HG02973 (cell line): ENCODE measurements around the gene SPDYE8.
"Not testable (repeated sequence)": the region's sequence is repeated elsewhere in the genome, so short reads cannot be mapped to it uniquely, and the experiment has no call there.

ENCODE experiments used
- ATAC-seq: cut with Tn5 transposase; IDR thresholded peaks from one replicate; pipeline ENCODE4 v1.9.1; 2021; ENCODE audit warnings: moderate library complexity; ENCODE audit not compliant: unreplicated experiment

The SPDYE8 gene

GRCh38 chr7:73029666-73030065 lies at the start of gene SPDYE8:
Gene SPDYE8 (minus strand): TSS chr7:73029766. CDS start chr7:73027966, 1,800 bp downstream.
- ATAC-seq: not testable (repeated sequence)

GRCh38 chr7:73057811-73058210 lies 28.2 kb upstream of the SPDYE8 start, which contains the start of gene SPDYE11:
Gene SPDYE11 (minus strand): TSS chr7:73057911. CDS start chr7:73056111, 1,800 bp downstream.
- ATAC-seq: not testable (repeated sequence)

- ATAC-seq: not testable (repeated sequence)
These were observed 23.1 kb downstream of the SPDYE8 start for GRCh38 chr7:73006491-73006890.

DNA sequence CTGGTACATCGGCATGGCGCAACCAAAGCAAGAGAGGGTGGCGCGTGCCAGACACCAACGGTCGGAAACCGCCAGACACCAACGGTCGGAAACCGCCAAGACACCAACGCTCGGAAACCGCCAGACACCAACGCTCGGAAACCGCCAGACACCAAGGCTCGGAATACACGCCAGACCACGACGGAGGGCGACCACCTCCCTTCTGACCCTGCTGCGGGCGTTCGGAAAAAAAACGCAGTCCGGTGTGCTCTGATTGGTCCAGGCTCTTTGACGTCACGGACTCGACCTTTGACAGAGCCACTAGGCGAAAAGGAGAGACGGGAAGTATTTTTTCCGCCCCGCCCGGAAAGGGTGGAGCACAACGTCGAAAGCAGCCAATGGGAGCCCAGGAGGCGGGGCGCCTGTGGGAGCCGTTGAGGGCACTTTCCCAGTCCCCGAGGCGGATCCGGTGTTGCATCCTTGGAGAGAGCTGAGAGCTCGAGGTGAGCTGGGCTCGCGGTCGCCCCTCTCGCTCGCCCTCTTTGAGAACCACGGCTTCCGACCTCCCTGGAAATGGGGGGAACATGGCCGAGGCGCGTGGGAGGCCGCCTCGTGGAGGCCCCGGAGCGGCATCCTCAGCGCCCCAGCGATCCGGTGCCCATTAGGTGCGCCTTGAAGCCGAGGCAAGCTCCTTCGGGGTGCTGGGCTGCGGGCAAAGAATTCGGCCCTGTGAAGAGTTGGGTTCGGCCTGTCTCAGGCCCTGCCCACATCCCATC lies 23.7 kb downstream of the SPDYE8 start:
- peak; percentile 80 for ATAC-seq

DNA sequence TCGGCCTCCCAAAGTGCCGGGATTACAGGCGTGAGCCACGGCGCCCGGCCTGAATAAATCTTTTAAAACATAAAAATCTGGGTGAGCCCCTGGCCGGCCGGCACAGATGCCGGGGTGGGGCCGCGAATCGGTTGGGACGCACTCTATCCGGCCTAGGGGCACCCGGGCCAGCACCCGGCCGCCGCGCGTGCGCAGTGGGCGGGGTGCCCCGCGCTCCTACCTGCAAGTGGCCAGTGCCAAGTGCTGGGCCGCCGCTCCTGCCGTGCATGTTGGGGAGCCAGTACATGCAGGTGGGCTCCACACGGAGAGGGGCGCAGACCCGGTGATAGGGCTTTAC lies 24.2 kb downstream of the SPDYE8 start:
- ATAC-seq: peak; percentile 80

- not testable (repeated sequence) for ATAC-seq
These were observed 31.6 kb downstream of the SPDYE8 start for GRCh38 chr7:72997887-72998468.

GRCh38 chr7:72997447-72997846 lies 32.1 kb downstream of the SPDYE8 start:
- ATAC-seq: not testable (repeated sequence)

- not testable (repeated sequence) for ATAC-seq
These were observed 34.1 kb downstream of the SPDYE8 start for GRCh38 chr7:72995484-72995883.

- not testable (repeated sequence) for ATAC-seq
These were observed 39.2 kb downstream of the SPDYE8 start for GRCh38 chr7:72990146-72990913.

- ATAC-seq: not testable (repeated sequence)
These were observed 47.5 kb downstream of the SPDYE8 start for GRCh38 chr7:72982084-72982483.

GRCh38 chr7:72980382-72980781 lies 49.2 kb downstream of the SPDYE8 start:
- not testable (repeated sequence) for ATAC-seq

GRCh38 chr7:72976434-72976833 lies 53.1 kb downstream of the SPDYE8 start:
- not testable (repeated sequence) for ATAC-seq

DNA sequence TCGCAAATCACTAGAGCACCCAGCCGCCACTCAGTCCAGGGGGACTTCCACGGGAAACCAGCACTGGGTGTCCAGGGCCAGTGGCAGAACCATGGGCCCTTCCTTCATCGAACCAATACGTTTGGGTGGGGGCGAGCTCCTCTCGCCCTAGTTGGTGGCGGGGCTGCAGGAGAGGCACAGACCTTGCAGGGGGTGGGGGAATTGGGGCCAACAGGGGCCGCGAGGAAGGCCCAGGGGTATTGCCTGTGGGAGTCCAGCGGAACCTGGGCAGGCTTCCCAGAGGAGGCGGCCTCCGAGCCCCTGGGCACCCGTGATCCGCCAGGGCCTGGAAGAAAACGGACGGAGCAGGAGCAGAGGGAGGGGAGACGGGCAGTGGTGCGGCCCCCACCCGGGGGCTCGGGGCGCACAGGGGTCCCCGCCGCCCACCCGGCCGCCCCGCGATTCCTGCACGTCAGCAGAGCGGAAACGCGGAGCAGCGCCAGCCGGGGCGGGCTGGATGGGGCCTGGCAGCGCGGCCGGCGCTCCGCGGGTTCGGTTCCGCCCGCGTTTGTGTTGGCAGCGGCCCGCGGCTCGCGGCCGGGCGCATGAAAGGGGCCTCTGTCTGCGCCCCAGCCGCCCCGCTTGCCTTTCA lies 53.8 kb downstream of the SPDYE8 start:
- ATAC-seq: not testable (repeated sequence)

DNA sequence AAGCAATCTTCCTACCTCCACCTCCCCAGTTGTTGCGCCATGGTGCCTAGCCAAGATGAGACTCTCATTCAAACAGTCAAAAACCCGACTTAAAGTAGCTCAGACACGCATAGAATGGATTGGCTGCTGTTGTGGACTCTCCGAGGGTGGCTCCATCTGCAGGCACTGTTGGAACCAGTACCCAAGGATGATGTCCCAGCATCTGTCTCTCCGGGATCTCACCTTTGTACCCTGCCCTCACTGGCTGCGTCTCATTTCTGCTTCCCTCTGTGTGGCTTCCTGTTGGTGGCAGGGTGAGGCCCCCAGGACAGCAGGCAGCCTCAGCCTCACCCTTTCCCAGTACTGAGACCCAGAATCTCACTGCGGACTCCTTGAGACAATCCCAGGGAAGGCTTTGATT lies 54.8 kb downstream of the SPDYE8 start:
- ATAC-seq: not testable (repeated sequence)

DNA sequence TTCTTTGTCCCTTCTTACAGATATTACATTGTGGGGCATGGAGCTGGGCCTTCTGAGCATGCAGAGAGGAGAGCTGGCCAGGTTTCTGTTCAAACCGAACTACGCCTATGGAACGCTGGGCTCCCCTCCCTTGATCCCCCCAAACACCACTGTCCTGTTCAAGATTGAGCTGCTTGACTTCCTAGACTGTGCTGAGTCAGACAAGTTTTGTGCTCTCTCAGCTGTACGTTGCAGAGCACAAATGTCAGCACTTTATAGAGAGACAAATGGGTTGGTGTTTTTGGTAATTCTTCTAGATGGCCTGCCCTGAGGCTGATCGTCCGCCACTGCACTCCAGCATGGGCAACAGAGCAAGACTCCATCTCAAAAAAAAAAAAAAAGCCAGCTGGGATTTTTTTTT lies 58.1 kb downstream of the SPDYE8 start:
- ATAC-seq: not testable (repeated sequence)
